GM15510 (cell line): ENCODE results near the gene FOXA3.

Source experiments
- POLR2A ChIP-seq: IDR thresholded peaks from 3 replicates; pipeline ENCODE4 v1.6.1; 2011; ENCODE audit warnings: borderline replicate concordance; ENCODE audit not compliant: insufficient read length; ENCODE audit errors: extremely low read depth

FOXA3 gene

GRCh38 chr19:45863840-45864628 lies at the start of gene FOXA3:
Gene FOXA3 (plus strand): TSS chr19:45864326. CDS start chr19:45864457, 131 bp downstream.
- no peak for TF ChIP-seq POLR2A

GRCh38 chr19:45814851-45815480 lies 49.2 kb upstream of the FOXA3 start, which contains the start of gene RSPH6A:
Gene RSPH6A (minus strand): TSS chr19:45815308. CDS start chr19:45815176, 132 bp downstream.
- TF ChIP-seq POLR2A, result no peak

DNA sequence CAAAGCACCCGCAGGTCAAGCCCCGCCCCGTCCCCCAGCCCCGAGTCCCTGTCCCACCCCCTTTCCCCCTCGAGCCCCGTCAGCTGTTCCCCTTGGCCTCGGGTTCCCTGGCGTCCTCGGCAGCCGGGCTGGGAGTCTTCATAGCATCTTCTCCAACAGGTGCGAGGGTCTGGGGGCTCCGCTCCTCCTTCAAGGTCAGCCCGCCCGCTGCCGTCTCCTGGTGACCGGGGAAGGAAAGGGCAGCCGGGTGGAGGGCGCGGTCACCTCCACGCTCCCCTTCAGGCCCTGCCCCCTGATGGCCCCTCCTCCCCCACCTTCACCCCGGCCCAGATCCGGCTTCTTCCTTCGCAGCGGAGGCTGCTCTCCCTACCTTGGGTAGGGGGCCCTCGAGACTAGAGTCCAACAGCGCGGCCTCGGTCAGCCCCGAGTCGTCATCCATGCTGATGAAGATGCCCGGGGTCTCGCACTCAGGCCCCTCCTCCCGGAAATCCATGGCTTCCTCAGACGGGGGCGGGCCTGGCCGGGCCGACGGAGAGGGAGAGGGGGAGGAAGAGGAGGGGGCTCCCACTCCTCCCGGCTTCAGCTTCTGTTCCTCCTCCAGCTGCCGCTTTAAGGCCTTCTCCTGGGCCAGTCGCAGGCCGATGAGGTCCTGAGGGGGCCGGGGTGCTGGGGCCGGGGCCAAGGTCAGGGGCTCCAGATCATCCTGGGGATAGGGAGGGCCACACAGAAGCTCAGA lies 48.5 kb upstream of the FOXA3 start:
- no peak for TF ChIP-seq POLR2A

- no peak for TF ChIP-seq POLR2A
Measured at GRCh38 chr19:45816236-45817009, 47.7 kb upstream of the FOXA3 start.

GRCh38 chr19:45817010-45817724 lies 47.0 kb upstream of the FOXA3 start:
- TF ChIP-seq POLR2A, result no peak

DNA sequence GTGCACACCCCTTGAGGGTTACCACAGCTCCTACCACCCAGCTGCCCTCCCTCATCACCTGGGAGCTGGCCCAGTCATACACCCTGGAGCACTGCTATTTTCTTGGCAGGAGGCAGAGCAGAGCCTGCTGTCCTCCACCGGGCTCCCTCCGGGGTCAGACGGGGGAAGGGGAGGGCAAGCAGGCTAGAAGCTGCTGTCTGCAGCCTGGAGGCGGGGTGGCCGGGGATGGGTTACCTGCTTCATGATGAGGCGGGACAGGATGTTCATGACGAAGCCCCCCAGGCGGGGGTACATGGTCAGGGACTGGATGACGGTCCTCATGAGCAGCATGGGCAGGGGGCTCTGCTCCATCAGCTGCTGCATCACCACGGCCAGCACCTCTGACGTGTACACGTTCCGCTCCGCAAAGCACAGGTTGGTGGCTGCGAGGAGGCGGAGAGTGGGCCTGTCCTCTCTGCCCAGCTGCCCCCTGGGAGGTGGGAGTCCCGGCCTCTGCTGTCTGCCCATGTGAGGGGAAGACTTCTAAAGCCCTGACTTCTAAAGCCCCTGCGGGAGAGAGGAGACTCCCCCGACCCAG lies 46.3 kb upstream of the FOXA3 start:
- no peak for TF ChIP-seq POLR2A

DNA sequence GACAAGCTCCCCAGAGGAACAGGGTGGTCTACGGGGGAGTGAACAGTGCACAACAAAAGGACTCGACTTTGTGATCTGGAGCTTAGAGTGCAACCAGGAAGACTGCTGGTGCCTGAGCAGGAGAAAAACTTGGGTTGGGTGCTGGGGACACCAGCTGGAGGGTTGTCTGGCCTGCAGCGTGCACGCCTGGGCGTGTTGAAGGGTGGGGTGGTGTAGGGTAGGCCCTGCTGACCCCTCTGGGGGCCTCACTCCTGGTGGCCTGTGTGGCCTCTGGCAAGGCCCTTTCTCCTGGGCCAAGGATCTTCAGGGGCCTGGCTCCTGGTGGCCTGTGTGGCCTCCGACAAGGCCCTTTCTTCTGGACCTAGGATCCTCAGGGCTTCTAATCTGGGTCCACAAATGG lies 44.4 kb upstream of the FOXA3 start:
- no peak for TF ChIP-seq POLR2A

- no peak for TF ChIP-seq POLR2A
Measured at GRCh38 chr19:45820413-45821102, 43.6 kb upstream of the FOXA3 start.

GRCh38 chr19:45821103-45821521 lies 43.0 kb upstream of the FOXA3 start:
- no peak for TF ChIP-seq POLR2A

- no peak for TF ChIP-seq POLR2A
Measured at GRCh38 chr19:45821570-45821969, 42.6 kb upstream of the FOXA3 start.

DNA sequence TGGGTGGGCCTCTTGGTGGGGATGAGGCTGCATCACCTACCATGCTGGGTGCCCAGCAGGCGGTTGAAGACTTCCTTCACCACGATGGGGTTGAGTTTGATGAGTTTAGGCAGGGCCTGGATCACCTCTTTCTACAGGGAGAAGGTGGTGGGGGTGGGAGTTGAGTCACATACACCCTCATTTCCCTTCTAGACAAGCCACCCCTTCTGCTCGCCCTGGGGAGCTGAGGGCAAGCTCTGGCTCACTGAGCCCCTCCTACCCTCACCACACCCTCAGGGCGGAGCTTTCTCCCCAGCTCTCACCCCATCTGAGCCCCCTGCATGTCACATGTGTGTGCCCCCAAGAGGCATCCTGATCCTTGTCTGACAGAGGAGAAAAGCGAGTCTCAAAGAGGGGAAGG lies 41.4 kb upstream of the FOXA3 start:
- no peak for TF ChIP-seq POLR2A

DNA sequence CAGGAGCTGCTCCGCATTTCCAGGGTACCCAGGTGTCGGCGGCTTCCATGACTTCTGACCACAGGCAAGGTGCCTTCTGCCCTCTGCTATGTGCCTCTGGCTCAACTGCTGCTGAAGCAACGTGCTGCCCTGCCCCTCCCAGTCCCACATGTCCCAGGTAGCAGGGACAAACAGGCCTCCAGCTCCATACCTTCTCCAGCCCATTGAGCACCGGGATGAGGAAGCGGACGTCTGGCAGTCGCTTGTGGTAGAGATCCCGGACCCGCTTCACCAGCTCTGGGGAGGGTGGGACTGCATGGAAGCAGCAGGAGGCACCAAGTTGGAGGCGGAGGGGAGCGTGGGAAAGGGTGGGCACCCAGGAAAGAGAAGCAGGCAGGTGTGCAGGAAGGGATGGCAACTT lies 40.9 kb upstream of the FOXA3 start:
- no peak for TF ChIP-seq POLR2A

DNA sequence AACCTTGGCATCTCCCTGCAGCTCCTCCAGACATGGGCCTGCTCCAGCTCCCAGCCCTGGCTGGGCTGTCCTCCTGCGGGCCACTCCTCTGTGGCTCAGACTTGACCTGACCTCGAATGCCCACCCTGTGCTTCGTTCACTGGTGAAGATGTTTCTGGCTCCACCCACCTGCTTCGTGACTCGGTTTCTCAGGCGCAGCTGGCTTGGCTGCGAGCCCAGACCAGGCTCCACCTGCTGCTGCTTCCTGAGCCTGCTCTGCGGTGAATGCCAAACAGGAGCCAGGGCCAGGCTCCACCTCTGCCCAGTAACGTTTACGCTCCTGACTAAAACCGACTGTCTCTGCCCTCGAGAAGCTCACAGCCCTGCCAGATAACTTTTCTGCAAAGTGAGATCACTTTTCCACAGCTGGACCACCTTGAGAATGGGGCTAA lies 40.1 kb upstream of the FOXA3 start:
- TF ChIP-seq POLR2A, result no peak
